Esophagus muscularis mucosa (tissue), 3 donors: ENCODE measurements around the gene L3MBTL2.

Experiments used
- EP300 ChIP-seq: sonication (generic); formaldehyde crosslinking; IDR thresholded peaks from one replicate; pipeline ENCODE4 v1.6.1; 2017; ENCODE audit warnings: antibody characterized with exemption
- POLR2AphosphoS5 ChIP-seq, 2 donors: sonication (generic); formaldehyde crosslinking; IDR thresholded peaks; one replicate each; pipeline ENCODE4 v1.6.1; 2017; ENCODE audit warnings: antibody characterized with exemption in 2 of 2

DNA sequence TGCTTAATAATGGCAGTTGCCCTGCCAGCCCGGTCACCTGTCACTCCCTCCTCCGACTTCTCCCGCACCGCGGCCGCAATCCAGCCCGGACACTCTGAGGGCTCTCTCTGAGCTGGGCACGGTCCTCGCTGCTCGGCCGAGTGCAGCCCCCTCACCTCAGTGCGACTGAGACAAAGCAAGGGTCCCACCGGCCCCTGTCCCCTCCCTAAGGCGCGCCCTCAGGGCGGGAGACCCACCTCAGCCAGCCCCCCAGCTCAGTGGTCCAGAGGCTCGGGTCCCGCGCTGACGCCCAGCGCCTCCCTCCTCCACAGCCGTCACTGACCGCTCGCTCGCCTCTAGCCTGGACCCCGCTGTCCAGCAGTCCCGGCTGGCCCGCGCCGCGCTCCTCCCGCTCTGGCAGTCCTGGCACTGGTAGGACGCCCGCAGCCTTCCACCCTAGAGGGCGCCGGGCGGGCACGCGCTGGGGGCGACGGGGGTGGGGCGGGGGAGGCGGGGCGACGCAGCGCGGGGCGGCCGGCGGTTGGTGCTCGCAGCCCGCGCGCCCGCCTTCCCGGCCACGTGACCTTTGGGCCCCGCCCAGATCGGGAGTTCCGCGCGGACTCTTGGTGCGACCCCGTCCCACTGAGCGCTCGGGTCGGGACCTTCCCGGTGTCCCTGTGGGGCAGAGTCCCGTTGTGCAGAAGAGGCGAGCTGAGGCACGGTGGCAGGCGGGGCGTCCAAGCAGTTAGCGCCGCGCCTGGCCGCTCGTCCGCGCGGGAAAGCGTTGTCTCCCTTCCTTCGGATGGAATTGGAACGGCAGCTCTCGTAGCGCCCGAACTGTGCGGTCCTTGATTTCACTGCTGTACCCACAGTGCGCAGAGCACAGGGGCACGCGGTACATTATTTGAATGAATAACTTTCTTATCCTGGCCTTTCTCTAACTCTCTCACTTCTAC is 7.8 kb upstream of the L3MBTL2 start:
- no peak for TF ChIP-seq EP300
- TF ChIP-seq POLR2AphosphoS5 (IDR thresholded peaks at IDR 0.05): peak; percentile 37 to 50
